M059J (cell line): ENCODE measurements around the gene ZNF492. TPM values are rescaled to one million over a fixed set of nuclear protein-coding genes. Genes with fewer than 3 reads are reported as not detected.
"Not testable (repeated sequence)": the region's sequence is repeated elsewhere in the genome, so short reads cannot be mapped to it uniquely, and the experiment has no call there.

Experiments used
- DNase-seq: peaks from one replicate; pipeline ENCODE4 v3.0.0-alpha.2; 2012; ENCODE audit warnings: low read depth
- total RNA-seq: library from RNA; depleted of rRNA; stranded (reverse); fragments of >200 nt; shearing (Covaris generic); gene quantifications from 2 replicates; pipeline ENCODE4 v1.2.3, GENCODE V29; 2014; rRNA removed

ZNF492 gene
- total RNA-seq = not detected in 2 replicates

GRCh38 chr19:22633706-22634449, at the start of gene ZNF492:
TSS of gene ZNF492 (plus strand) at chr19:22634324. CDS start at chr19:22653400, 19,076 bp downstream.
- DNase-seq = not testable (repeated sequence)

DNA sequence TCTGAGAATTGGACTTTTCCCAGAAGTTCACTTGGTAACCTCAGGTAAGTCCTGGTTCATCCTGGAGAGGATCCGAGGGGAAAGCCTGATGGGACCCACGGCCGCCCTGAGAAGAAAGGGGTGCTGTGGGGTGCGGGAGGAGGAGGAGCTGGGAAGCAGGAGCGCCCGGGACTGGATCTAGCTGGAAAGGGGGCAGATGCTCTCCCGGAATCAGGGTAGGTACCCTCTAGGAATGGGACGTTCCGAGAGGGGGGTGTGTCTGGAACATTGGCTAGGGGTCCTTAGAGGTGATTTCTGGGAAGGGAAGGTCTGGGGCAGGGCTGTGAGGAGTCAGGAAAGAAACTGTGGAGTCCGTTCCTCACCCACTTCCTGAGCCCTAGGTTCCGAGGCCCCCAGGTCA, 38.7 kb upstream of the ZNF492 start:
- no peak for DNase-seq

GRCh38 chr19:22595918-22596341, 38.2 kb upstream of the ZNF492 start:
- no peak for DNase-seq

- no peak for DNase-seq
Measured at GRCh38 chr19:22600690-22601648, 33.2 kb upstream of the ZNF492 start.

DNA sequence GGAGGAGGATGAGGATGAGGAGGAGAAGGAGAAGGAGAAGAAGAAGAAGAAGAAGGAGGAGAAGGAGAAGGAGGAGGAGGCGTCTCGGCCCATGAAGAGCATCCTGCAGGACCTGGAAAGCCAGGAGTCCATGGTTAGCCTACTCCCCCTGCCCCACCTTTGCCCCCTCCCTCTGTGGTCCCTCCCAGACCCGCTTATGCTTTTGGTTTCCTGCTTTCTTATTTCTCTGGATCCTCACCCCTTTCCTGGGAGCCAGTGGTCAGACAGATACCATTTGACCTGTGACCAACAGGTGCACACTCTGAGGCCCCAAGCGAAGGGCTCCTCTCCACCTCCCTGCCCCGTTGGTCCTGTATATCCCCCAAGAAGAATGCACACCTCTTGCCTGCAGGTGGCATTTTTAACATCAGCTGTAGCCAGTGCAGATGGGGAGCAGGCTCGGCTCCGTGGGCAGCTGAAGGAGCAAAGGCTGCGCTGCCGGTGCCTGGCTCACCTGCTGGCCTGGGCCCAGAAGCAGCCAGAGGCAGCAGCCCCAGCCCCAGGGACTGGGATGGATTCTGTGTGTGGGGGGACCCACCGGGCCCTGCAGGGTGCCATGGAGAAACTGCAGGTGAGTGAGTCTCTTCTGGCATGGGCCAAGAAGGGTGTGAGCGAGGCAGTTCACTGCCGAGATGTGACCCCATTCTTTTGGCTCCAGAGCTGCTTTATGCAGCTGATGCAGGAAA, 32.1 kb upstream of the ZNF492 start:
- no peak for DNase-seq

- DNase-seq = no peak
Measured at GRCh38 chr19:22602631-22603272, 31.4 kb upstream of the ZNF492 start.

DNA sequence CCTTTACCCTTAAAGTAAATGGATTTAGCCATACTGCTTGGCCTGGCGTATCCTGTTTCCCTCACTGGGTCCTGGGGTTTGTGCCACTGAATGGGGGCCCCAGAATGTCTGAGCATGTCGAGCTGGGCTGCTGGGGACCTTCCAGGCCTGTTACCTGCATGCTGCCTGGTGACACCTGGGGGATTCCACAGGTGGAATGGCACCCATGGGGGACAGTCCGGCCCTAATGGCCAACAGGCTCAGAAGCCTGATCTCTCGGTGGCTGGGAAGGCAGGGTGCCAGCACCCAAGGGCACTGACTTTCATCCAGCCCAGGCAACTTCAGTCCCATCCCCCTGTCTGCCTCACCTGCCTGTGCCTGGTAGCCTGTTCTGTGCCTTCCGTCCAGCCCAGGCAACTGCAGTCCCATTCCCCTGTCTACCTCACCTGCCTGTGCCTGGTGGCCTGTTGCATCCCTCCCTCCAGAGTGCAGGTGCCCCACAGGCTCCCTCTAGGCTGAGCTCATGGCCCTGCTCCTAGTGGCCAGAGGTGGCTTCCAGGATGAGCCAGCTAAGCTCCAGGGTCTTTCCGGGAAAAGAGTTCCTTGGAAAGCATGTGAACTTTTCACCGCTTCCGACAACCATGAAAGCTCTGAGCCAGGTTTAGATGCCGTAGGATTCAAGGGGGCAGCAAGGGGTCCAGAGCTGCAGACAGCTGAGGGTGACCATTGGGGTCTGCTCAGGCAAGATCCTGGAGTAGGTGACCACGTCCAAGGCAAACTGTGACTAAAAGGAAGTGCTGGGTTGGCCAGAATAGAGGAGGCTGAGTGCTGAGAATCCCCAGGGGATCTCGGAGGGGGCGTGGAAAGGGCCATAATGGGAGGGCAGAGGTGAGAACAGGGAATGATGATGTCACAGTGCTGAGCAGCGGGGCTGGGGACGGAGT, 30.3 kb upstream of the ZNF492 start:
- no peak for DNase-seq

GRCh38 chr19:22604571-22605274, 29.4 kb upstream of the ZNF492 start:
- no peak for DNase-seq

DNA sequence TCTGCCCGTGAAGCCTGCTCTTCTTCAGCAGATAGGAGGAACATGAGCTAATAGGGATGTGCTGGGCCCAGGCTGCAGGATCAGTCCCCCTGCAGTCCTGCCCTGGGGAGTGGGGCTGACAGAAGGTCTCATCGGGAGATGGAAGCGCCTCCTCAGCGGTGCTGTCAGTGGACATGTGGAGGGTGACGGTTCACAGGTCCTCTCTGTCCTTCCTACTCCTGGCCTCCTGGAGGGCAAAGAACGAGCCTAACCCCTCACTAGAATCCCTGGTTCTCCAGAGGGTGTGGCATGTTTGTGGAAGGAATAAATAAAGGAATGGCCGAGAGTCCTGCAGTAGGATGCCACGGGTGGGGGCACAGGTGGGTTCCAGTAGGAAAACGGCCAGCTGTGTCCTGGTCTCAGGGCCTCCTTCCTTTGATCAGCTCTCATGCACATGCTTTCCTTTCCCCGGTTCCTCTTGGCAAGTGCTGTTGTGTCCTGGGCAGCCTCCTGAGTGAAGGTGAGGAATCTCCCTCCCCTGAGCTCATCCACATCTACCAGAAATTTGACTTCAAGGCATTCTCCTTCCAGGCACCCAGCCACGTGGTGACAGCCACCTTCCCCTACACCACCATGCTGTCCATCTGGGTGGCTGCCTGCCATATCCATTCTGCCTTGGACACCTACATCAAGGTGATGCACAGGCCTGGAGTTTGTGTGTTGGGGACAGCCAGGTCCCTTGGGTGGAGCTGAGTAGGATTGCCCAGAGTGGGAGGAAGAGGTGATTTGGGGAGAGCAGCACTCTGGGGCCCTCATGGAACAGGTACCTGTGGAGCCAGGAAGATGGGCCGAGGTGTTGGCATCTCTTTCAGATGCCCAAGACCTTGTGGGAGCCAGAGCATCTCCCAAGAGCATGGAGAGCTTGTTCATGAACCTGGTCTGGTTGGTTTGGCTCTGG, 28.6 kb upstream of the ZNF492 start:
- DNase-seq = no peak

- DNase-seq = no peak
Measured at GRCh38 chr19:22606212-22606553, 27.9 kb upstream of the ZNF492 start.

GRCh38 chr19:22606954-22607652, 27.0 kb upstream of the ZNF492 start:
- no peak for DNase-seq

- DNase-seq = no peak
Measured at GRCh38 chr19:22607653-22608430, 26.3 kb upstream of the ZNF492 start.

- no peak for DNase-seq
Measured at GRCh38 chr19:22608441-22608840, 25.7 kb upstream of the ZNF492 start.

DNA sequence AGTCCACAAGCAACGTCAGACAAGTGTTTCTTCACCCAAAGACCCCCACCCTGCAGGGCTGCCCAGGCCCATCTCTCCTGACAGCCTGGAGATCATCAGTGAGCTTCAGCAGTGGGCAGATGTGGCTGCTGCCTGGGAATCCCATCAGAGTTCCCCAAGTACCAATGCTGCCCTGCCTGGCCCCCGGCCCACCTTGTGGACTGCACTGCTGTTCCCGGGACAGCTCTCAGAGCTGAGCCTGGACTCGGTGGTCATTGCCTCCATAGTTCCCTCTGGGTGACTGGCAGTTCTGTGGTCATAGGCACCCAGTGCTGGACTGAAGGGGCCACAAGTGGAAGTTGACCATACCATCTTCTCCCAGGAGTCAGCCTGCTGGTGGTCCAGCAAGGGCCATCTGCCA, 24.5 kb upstream of the ZNF492 start:
- no peak for DNase-seq

DNA sequence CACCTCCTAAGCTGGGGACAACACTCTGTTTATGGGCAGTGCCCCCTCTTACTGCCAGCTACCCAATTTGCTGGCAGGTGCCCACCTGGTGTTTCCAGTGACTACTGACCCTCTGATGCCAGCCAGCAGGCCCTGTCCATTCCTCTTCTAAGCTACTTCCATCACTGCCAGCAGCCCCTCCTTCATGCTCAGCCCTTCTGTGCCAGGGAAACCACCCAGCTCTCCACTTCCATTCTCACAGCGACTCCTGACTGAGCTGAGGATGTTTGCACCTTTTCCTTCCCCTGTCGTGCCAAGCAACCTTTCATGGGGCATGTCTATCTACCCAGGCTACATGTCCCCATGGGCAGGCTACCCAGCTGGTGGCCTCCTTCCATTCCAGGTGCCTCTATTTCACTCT, 24.0 kb upstream of the ZNF492 start:
- DNase-seq = no peak

DNA sequence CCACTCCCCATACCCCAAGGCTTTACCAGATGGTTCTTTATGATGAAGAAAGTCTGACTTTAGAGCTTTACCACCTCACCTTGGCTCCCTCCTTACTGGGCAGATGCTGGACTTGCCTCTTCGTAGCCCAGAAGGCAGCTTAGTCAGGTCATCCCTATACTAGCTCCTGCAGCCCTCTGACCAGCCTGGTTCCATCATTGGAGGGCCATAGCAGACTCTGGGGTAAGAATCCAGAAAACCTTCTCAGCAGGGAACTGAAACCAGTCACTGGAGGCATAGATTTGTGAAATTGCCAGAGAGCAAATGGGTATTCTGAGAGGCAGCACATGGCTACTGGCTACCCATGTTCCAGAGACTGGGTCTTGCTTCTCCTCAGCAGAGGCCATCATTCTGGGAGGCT, 21.8 kb upstream of the ZNF492 start:
- no peak for DNase-seq

DNA sequence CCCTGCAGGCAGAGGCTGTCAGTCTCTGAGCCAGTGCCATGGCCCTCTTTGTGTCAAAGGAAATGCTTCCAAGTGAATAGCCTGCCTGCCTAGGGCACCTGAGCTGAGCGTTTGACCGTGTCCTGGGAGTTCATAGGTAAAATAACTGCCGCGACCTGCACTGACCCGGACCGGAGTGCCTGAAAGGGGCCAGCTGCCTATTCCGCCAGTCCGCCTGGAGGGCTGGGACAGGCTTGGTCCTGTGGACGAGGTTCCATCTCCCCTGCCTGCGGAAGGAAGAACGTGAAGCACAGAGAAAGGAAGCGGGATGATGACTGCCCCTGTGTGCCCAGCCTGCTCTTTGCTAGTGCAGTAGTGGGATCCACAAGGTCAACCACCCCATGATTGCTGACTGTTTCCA, 17.5 kb upstream of the ZNF492 start:
- no peak for DNase-seq
